ENCODE results near the gene MAST4. TPM values are rescaled to one million over a fixed set of nuclear protein-coding genes. Genes with fewer than 3 reads are reported as not detected.

The MAST4 gene
- total and polyA plus RNA-seq, 2 of the 8 experiments (the other 6 are each of a cell fraction or from before 2014, with no cell fraction given): 1.5 to 2.6 TPM

DNA sequence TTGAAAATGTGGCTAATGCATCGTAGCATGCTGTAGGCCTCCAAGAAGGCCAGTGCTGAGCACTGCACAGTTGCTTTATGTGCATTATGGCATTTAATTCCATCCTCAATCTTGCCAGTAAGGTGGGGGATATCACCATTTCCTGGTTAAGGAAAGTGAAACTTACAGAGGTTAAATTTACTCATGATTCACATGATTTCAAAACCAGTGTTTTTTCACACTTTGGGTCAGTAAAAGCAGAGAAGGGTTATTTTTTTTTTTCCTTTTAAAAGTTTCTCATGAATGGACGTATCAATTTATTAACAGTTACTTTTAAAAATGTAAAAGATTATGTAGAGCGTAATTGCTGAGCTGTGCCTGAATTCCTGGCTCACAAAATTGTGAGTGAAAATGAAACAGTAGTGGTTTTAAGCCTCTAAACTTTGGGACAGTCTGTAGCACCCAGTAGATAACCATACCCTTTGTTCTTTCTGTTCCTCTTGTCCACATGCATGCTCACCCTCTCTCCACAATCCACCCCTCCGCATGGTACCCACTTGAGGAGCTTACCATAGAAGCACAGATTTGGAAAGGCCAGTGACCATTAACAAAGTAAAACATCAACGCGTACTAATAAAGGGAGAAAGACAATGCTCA lies 21.2 kb downstream of the MAST4 start (continued):
- TF ChIP-seq, protein P1, sequence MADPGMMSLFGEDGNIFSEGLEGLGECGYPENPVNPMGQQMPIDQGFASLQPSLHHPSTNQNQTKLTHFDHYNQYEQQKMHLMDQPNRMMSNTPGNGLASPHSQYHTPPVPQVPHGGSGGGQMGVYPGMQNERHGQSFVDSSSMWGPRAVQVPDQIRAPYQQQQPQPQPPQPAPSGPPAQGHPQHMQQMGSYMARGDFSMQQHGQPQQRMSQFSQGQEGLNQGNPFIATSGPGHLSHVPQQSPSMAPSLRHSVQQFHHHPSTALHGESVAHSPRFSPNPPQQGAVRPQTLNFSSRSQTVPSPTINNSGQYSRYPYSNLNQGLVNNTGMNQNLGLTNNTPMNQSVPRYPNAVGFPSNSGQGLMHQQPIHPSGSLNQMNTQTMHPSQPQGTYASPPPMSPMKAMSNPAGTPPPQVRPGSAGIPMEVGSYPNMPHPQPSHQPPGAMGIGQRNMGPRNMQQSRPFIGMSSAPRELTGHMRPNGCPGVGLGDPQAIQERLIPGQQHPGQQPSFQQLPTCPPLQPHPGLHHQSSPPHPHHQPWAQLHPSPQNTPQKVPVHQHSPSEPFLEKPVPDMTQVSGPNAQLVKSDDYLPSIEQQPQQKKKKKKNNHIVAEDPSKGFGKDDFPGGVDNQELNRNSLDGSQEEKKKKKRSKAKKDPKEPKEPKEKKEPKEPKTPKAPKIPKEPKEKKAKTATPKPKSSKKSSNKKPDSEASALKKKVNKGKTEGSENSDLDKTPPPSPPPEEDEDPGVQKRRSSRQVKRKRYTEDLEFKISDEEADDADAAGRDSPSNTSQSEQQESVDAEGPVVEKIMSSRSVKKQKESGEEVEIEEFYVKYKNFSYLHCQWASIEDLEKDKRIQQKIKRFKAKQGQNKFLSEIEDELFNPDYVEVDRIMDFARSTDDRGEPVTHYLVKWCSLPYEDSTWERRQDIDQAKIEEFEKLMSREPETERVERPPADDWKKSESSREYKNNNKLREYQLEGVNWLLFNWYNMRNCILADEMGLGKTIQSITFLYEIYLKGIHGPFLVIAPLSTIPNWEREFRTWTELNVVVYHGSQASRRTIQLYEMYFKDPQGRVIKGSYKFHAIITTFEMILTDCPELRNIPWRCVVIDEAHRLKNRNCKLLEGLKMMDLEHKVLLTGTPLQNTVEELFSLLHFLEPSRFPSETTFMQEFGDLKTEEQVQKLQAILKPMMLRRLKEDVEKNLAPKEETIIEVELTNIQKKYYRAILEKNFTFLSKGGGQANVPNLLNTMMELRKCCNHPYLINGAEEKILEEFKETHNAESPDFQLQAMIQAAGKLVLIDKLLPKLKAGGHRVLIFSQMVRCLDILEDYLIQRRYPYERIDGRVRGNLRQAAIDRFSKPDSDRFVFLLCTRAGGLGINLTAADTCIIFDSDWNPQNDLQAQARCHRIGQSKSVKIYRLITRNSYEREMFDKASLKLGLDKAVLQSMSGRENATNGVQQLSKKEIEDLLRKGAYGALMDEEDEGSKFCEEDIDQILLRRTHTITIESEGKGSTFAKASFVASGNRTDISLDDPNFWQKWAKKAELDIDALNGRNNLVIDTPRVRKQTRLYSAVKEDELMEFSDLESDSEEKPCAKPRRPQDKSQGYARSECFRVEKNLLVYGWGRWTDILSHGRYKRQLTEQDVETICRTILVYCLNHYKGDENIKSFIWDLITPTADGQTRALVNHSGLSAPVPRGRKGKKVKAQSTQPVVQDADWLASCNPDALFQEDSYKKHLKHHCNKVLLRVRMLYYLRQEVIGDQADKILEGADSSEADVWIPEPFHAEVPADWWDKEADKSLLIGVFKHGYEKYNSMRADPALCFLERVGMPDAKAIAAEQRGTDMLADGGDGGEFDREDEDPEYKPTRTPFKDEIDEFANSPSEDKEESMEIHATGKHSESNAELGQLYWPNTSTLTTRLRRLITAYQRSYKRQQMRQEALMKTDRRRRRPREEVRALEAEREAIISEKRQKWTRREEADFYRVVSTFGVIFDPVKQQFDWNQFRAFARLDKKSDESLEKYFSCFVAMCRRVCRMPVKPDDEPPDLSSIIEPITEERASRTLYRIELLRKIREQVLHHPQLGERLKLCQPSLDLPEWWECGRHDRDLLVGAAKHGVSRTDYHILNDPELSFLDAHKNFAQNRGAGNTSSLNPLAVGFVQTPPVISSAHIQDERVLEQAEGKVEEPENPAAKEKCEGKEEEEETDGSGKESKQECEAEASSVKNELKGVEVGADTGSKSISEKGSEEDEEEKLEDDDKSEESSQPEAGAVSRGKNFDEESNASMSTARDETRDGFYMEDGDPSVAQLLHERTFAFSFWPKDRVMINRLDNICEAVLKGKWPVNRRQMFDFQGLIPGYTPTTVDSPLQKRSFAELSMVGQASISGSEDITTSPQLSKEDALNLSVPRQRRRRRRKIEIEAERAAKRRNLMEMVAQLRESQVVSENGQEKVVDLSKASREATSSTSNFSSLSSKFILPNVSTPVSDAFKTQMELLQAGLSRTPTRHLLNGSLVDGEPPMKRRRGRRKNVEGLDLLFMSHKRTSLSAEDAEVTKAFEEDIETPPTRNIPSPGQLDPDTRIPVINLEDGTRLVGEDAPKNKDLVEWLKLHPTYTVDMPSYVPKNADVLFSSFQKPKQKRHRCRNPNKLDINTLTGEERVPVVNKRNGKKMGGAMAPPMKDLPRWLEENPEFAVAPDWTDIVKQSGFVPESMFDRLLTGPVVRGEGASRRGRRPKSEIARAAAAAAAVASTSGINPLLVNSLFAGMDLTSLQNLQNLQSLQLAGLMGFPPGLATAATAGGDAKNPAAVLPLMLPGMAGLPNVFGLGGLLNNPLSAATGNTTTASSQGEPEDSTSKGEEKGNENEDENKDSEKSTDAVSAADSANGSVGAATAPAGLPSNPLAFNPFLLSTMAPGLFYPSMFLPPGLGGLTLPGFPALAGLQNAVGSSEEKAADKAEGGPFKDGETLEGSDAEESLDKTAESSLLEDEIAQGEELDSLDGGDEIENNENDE (IDR thresholded peaks at IDR 0.05; ENCODE audit: insufficient replicate concordance, low read length): no peak
- TF ChIP-seq, protein P2, sequence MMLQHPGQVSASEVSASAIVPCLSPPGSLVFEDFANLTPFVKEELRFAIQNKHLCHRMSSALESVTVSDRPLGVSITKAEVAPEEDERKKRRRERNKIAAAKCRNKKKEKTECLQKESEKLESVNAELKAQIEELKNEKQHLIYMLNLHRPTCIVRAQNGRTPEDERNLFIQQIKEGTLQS (IDR thresholded peaks at IDR 0.05; ENCODE audit: insufficient read depth, low read depth, low read length): no peak
- TF ChIP-seq SP4 (IDR thresholded peaks at IDR 0.05; ENCODE audit: low read length): no peak
- no peak for TF ChIP-seq RAD21 (IDR thresholded peaks at IDR 0.05 in 1 of 2, conservative IDR thresholded peaks at IDR 0.05 in 1 of 2; ENCODE audit: low read depth in 2 of 2, low read length in 2 of 2)
- TF ChIP-seq KDM4A (IDR thresholded peaks at IDR 0.05; ENCODE audit: low read depth, low read length, severe bottlenecking): no peak
- no peak for TF ChIP-seq NANOG (IDR thresholded peaks at IDR 0.05; ENCODE audit: insufficient read depth, low read depth, low read length, poor library complexity, severe bottlenecking)
- TF ChIP-seq YY1 (IDR thresholded peaks at IDR 0.05; ENCODE audit: low read depth, low read length): no peak
- no peak for TF ChIP-seq EZH2 (IDR thresholded peaks at IDR 0.05; ENCODE audit: low read depth, low read length, severe bottlenecking)
- TF ChIP-seq SIX5 (IDR thresholded peaks at IDR 0.05; ENCODE audit: low read depth, low read length): no peak

Data from H1 (cell line).